Measurements from ENCODE around the gene EXOSC10.

GRCh38 chr1:11107599-11107998 lies 7.9 kb upstream of the EXOSC10 start:
- TF ChIP-seq EP300 (IDR thresholded peaks at IDR 0.05) (no peak), POLR2AphosphoS5 (IDR thresholded peaks at IDR 0.05) (no peak), POLR2A (IDR thresholded peaks at IDR 0.05) (no peak)
- TF ChIP-seq, protein P1, sequence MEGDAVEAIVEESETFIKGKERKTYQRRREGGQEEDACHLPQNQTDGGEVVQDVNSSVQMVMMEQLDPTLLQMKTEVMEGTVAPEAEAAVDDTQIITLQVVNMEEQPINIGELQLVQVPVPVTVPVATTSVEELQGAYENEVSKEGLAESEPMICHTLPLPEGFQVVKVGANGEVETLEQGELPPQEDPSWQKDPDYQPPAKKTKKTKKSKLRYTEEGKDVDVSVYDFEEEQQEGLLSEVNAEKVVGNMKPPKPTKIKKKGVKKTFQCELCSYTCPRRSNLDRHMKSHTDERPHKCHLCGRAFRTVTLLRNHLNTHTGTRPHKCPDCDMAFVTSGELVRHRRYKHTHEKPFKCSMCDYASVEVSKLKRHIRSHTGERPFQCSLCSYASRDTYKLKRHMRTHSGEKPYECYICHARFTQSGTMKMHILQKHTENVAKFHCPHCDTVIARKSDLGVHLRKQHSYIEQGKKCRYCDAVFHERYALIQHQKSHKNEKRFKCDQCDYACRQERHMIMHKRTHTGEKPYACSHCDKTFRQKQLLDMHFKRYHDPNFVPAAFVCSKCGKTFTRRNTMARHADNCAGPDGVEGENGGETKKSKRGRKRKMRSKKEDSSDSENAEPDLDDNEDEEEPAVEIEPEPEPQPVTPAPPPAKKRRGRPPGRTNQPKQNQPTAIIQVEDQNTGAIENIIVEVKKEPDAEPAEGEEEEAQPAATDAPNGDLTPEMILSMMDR (IDR thresholded peaks at IDR 0.05), result no peak
